PFSK-1 (cell line): ENCODE data around the gene GAL3ST1.

Source experiments
- FOXP2 ChIP-seq: optimal IDR thresholded peaks from 2 replicates; pipeline ENCODE3; 2011; ENCODE audit warnings: borderline replicate concordance, control low read depth, inconsistent platforms; ENCODE audit not compliant: insufficient read depth; ENCODE audit errors: extremely low read length, extremely low read depth
- POLR2AphosphoS5 ChIP-seq: IDR thresholded peaks from 2 replicates; pipeline ENCODE4 v1.6.1; 2012; ENCODE audit warnings: low read depth, mild to moderate bottlenecking, control low read depth, low read length, moderate library complexity
- SIN3A ChIP-seq: IDR thresholded peaks from 2 replicates; pipeline ENCODE4 v1.6.1; 2012; ENCODE audit warnings: mild to moderate bottlenecking, low read length, moderate library complexity, borderline replicate concordance; ENCODE audit not compliant: insufficient read depth
- TAF1 ChIP-seq: IDR thresholded peaks from 2 replicates; pipeline ENCODE4 v1.6.1; 2012; ENCODE audit warnings: low read length, control low read depth, borderline replicate concordance; ENCODE audit not compliant: insufficient read depth
- TF ChIP-seq, protein P1 (sequence below), 2 experiments: IDR thresholded peaks; 2 replicates each; pipeline versions ENCODE4 v1.6.1 to v1.8.0; 2011 to 2012; ENCODE audit warnings: low read depth in 2 of 2, low read length in 2 of 2, control low read depth in 1 of 2, inconsistent platforms in 1 of 2, mild to moderate bottlenecking in 1 of 2, moderate library complexity in 1 of 2; ENCODE audit not compliant: insufficient read depth in 1 of 2

DNA sequence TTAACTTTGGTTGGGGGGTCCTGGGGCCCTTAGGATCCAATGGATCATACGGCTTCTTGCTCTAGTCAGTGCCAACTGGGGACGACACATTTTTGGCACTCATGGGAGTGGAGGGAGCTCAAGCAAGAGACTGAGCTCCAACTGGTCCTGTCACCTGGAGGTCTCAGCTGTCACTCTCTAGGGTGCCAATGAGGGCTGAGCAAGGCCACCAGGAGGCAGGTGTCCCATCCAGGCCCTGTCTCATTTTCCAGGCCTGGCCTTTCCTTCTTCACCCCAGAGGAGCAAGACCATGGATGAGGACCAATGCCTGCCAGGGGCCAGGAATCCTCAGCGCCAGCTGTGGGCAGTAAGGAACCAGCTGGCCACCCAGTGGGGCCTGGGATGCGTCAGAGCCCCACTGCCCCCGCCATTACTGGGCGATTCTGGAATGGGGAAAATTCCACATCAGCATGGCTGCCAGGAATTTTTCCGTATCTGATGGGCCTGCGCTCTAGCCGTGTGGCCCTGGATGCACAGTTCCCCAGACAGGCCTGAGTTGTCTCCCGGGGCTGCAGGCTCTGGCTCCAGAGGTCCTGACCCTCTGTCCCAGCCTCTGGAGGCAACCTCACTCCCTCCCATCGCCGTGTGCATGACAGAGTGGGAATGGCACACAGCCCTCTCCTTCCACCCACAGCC lies 669 bp upstream of the GAL3ST1 start:
- TF ChIP-seq POLR2AphosphoS5 (no peak), SIN3A (no peak), TAF1 (no peak), FOXP2 (no peak)
- TF ChIP-seq, protein P1, sequence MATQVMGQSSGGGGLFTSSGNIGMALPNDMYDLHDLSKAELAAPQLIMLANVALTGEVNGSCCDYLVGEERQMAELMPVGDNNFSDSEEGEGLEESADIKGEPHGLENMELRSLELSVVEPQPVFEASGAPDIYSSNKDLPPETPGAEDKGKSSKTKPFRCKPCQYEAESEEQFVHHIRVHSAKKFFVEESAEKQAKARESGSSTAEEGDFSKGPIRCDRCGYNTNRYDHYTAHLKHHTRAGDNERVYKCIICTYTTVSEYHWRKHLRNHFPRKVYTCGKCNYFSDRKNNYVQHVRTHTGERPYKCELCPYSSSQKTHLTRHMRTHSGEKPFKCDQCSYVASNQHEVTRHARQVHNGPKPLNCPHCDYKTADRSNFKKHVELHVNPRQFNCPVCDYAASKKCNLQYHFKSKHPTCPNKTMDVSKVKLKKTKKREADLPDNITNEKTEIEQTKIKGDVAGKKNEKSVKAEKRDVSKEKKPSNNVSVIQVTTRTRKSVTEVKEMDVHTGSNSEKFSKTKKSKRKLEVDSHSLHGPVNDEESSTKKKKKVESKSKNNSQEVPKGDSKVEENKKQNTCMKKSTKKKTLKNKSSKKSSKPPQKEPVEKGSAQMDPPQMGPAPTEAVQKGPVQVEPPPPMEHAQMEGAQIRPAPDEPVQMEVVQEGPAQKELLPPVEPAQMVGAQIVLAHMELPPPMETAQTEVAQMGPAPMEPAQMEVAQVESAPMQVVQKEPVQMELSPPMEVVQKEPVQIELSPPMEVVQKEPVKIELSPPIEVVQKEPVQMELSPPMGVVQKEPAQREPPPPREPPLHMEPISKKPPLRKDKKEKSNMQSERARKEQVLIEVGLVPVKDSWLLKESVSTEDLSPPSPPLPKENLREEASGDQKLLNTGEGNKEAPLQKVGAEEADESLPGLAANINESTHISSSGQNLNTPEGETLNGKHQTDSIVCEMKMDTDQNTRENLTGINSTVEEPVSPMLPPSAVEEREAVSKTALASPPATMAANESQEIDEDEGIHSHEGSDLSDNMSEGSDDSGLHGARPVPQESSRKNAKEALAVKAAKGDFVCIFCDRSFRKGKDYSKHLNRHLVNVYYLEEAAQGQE (IDR thresholded peaks at IDR 0.05; ENCODE audit: insufficient read depth in 1 of 2, low read depth in 2 of 2, low read length in 2 of 2): no peak
